Hematopoietic multipotent progenitor cell (in vitro differentiated cells): Measurements from ENCODE around the gene TMEM255B. TPM values are rescaled to one million over a fixed set of nuclear protein-coding genes. Genes with fewer than 3 reads are reported as not detected.
"Not testable (repeated sequence)": the region's sequence is repeated elsewhere in the genome, so short reads cannot be mapped to it uniquely, and the experiment has no call there.

Source experiments
- DNase-seq, 3 donors: peaks; one replicate each; pipeline ENCODE4 v3.0.0-alpha.2; 2011 to 2015; ENCODE audit warnings: low read depth in 2 of 3, low spot score in 2 of 3
- total RNA-seq: library from RNA; depleted of rRNA; stranded (reverse); fragments of >200 nt; gene quantifications from one replicate; pipeline ENCODE4 v1.2.3, GENCODE V29; 2012

TMEM255B gene
- total RNA-seq, 1 donor, result 0.54 TPM

DNA sequence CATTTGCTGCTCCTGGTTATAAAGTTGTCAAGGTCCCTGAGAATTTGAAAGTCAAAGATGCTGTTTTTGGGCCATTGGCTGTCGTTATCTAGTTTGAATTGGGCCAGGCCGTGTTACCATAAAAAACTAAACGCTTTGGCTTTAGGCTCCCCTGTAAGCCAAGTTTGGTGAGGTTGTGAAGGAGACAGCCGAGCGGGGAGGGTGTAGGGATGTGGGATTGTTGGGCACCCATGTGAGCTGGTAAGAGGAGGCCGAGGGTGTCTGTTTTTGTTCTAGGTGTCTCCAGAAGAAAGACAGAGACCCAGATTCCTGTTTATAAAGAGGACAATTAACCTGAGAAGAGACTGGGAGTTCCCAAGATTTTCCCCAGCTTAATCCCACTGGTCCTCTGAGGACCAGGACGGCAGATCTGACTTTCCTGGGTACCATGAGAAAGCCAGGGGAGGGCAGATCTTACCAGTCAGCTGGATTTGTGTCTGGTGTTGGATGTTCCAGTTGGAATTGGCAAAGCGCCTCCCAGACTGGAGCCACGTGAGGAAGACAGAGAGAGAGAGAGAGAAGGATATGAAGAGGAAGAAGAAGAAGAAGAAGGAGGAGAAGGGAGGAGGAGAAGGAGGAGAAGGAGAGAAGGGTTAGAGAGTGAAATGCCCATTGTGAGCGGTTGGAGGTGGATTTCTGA lies 25.1 kb downstream of the TMEM255B start:
- DNase-seq, result no peak

DNA sequence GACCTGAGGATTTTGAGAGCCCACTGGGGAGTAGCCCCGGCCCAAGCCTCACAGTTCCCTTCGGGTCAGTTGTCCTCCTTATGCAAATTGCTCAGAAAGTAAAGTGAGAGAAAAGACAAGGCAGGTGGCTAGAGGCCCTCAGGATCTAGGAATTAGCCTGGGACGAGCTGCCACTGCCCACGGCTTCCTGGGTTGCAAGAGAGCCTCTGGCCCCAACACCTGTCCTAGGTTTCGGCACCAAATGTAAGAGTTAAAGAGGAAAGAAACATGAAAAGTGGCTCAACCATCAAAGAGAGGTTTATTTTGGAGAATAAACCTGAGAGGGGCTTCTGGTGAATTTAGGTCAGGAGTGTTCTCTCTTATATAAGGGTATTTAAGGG lies 25.6 kb downstream of the TMEM255B start:
- no peak for DNase-seq

GRCh38 chr13:113785051-113786010 lies 26.3 kb downstream of the TMEM255B start:
- DNase-seq, result no peak

- no peak for DNase-seq
These were observed 27.3 kb downstream of the TMEM255B start for GRCh38 chr13:113786262-113786841.

- DNase-seq, result no peak
These were observed 28.7 kb downstream of the TMEM255B start for GRCh38 chr13:113787694-113788093.

DNA sequence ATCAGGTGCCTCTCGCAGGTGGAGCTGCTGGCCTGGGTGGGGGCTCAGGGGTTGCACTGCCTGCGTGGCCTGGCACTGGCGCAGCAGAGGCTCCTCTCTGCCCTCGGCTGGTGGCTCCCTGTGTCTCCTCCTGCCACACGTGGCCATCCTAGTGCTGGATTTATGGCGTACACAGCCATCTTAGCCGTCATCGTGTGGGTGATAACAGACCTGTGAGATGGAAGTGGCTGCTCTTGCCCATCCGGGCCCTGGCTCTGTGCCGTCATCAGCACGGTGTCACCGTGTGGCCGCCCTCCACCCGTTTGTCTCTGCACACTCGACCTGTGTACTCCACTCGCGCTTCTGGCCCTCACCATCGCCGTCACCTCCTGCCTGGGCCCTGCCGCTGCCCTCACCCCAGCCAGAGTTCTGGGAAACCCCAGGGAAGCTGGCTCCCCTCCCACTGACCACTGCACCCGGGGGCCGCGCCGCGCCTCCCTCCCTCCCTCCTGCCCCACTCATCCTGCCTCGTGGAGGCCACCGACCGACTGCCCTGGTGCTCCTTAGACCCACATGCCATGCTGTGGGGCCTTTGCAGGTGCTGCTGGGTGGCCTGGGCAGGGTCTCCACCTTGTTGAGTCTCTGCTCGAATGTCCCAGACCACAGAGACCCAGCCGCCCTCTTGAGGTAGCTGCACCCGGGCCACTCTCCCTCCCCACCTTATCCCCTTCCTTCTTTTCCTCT lies 29.5 kb downstream of the TMEM255B start:
- no peak for DNase-seq

DNA sequence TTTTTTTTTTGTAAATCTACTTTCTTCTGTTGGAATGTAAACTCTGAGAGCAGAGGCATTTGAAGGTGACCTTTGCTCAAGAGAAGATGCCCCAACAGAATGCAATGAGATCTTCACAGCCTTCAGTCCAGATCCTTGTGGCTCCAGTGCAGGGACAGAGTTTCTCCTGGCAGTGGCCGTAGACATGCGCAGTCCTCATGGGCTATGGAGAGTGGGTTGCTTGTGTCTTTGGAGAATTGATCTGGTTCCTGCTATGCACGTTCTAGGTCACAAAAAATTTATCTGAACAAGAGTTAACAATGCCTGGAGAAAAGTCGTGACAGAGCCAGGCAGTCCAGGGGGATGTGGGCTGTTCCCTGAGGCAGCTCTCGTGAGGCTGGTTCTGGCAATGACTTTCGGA lies 30.1 kb downstream of the TMEM255B start:
- DNase-seq, result no peak

- DNase-seq, result not testable (repeated sequence)
These were observed 30.9 kb downstream of the TMEM255B start for GRCh38 chr13:113789931-113790330.

DNA sequence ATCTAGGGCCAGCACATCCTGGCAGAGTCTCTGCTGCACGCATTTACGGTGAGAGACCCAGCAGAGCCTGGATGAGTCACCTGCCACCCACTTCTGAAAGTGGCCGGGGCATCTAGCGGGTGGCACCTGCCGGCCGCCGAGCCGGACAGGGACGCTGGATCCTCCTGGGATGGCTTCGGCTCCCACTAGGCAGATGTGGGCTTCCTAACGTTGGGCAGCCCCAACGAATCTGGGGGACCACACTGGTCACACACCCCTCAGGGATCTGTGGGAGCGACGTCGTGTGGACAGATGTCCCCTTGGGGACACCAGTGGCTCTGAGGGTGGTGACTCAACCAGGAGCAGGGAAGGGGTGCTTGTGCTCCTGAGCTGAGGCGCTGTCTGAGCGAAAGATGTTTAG lies 32.2 kb downstream of the TMEM255B start:
- DNase-seq, result no peak

- DNase-seq, result no peak
These were observed 32.7 kb downstream of the TMEM255B start for GRCh38 chr13:113791761-113792160.

- no peak for DNase-seq
These were observed 33.3 kb downstream of the TMEM255B start for GRCh38 chr13:113792236-113792770.

DNA sequence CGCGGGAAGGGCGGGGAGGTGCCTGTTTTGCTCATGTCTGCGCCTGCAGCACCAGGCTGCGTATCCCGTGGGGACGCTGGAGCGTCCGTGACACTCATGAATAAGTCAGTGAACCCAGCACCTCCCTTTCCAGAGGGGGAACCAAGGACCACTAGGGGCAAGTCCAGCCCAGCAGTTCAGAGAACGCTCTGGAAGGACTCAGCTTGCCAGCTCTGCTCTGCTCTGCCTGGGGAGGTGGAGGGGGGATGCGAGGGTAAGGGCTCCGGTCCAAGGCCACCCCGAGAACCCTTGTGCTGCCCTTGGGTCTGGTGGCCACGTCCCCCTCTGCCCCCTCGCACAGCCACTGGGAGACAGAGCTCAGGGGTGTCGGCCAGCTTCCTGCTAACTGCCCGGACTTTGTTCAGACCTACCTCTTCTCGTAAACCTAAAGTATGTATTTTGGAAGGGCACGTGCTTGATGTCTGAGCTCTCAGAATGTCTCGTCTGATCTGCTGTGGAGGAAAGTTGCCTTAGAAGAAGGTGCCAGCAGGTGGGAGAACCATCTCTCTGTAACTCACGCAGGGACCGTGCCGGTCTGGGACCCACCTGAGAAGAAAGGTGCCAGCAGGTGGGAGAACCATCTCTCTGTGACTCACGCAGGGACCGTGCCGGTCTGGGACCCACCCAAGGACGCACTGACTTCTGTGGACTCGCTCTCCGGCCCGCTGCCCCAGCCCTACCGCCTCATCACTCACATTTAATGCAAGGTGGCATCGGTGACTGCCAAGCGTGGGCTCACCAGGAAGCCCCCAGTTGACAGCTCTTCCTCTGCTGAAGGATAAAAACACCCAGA lies 34.1 kb downstream of the TMEM255B start:
- no peak for DNase-seq

GRCh38 chr13:113793718-113794085 lies 34.7 kb downstream of the TMEM255B start:
- DNase-seq, result no peak

- DNase-seq, result no peak
These were observed 35.1 kb downstream of the TMEM255B start for GRCh38 chr13:113794086-113794485.

- no peak for DNase-seq
These were observed 35.7 kb downstream of the TMEM255B start for GRCh38 chr13:113794764-113795173.

DNA sequence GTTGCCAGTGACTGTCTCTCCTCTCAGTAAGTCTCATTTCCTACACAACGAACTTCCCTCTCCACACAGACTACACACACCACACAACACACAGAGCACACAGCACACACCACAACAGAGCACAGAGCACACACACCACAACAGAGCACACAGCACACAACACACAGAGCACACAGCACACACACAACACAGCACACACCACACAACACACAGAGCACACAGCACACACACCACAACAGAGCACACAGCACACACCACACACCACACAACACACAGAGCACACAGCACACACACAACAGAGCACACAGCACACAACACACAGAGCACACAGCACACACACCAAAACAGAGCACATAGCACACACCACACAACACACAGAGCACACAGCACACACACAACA lies 36.3 kb downstream of the TMEM255B start:
- DNase-seq, result not testable (repeated sequence)

DNA sequence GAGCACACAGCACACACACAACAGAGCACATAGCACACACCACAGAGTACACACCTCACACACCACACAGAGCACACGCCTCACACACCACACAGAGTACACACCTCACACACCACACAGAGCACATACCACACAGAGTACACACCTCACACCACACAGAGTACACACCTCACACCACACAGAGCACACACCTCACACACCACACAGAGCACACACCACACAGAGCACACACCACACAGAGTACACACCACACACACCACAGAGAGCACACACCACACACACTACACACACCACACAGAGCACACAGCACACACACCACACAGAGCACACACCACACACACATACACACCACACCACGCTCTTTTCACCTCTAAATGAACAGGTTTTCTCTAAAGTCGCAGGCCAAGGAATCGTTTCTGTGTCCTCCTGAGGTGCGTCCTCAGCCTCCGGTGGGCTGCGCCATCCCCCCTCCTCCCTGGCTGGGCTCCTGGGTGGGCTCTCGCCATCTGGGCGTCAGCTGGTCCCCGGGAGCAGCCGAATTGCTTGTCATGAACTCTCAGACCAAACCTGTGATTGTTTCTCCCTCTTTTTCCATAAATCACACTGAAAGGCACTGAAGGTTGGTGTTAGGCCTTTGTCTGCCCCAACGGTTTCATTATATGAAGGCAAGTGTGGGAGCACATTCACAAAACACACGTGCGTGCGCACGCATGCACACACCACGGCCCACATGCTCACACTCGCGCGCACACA lies 37.4 kb downstream of the TMEM255B start:
- DNase-seq, result no peak

DNA sequence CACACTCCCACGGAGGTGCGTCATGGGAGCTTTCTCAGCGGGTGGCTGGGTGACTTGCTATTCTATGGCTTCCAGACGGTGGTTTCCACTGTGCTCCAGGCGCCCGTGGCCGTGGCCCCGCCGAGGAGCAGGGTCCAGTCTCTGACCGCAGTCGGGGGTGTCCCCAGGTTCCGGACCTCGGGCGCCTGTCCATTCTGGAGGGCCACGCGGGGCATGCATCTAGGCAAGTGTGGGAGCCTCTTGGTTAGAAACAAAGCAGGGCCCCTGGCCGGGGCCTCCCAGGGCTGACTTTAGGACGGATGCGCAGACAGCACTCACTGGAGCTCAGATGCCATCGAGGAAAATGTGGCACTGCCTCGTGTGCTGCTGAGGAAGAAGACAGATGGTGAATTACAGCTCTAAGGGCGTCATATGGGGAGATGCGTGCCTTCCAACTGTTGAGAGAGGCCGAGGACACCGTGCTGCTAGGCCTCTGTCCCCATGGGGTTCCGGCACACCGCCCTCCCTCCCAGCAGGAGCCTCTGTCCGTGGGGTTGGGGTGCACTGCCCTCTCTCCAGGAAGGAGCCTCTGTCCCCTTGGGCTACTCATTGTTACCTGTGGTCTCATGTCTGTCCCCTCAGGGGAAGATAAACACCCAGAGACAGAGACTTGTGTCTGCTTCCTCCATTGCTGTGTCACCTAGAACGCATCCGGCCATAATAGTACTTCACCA lies 38.1 kb downstream of the TMEM255B start:
- no peak for DNase-seq
